PC-3 (cell line): ENCODE data around the gene FANCE.

Source experiments
- EZH2 ChIP-seq: fragments of 300-600 bp; sonication (generic); IDR thresholded peaks from one replicate; pipeline ENCODE4 v1.6.1; 2017; ENCODE audit warnings: antibody characterized with exemption, mild to moderate bottlenecking, low read length; ENCODE audit not compliant: unreplicated experiment
- TF ChIP-seq, protein P1 (sequence below): fragments of 300-600 bp; sonication (generic); conservative IDR thresholded peaks from 2 replicates; pipeline ENCODE4 v1.5.1; 2017; ENCODE audit warnings: antibody characterized with exemption, low read depth, mild to moderate bottlenecking, low read length

DNA sequence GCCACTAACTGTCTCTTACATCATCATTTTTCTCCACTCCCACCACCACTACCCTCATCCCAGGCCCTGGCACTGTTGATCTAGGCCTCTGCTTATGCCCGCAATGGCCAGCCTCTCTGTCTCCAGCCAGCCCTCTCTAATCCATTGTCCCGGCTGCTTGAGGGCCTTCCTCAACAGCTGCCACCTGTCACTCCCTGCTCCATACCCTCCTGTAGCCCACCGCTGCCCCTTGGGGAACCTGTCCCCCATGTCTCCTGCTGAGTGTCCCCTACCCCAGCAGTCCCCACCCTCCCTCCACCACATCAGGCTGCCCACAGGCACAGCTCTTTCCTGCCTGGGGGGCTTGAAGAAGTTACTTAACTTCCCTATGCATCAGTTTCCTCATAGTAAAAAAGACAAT lies 31.4 kb downstream of the FANCE start:
- TF ChIP-seq, protein P1, sequence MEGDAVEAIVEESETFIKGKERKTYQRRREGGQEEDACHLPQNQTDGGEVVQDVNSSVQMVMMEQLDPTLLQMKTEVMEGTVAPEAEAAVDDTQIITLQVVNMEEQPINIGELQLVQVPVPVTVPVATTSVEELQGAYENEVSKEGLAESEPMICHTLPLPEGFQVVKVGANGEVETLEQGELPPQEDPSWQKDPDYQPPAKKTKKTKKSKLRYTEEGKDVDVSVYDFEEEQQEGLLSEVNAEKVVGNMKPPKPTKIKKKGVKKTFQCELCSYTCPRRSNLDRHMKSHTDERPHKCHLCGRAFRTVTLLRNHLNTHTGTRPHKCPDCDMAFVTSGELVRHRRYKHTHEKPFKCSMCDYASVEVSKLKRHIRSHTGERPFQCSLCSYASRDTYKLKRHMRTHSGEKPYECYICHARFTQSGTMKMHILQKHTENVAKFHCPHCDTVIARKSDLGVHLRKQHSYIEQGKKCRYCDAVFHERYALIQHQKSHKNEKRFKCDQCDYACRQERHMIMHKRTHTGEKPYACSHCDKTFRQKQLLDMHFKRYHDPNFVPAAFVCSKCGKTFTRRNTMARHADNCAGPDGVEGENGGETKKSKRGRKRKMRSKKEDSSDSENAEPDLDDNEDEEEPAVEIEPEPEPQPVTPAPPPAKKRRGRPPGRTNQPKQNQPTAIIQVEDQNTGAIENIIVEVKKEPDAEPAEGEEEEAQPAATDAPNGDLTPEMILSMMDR = no peak
- no peak for TF ChIP-seq EZH2
